Common myeloid progenitor, CD34-positive (primary cell): Measurements from ENCODE around the gene MIAT.
"Not testable (repeated sequence)": the region's sequence is repeated elsewhere in the genome, so short reads cannot be mapped to it uniquely, and the experiment has no call there.

Source experiments
- CTCF ChIA-PET: fragments of 350-600 bp; sonication (Branson Sonifier 250); formaldehyde crosslinking; loops from one replicate; lab custom pipeline; 2021; ENCODE audit warnings: antibody characterized with exemption; lab: Charles Lee
- POLR2A ChIA-PET: fragments of 350-600 bp; sonication (Branson Sonifier 250); formaldehyde crosslinking; loops from one replicate; lab custom pipeline; 2021; ENCODE audit warnings: antibody characterized with exemption; lab: Charles Lee
- DNase-seq, 3 donors: peaks; one replicate each; pipeline versions ENCODE4 v3.0.0 to v3.0.0-alpha.2; 2013
- H3K27ac ChIP-seq, 2 experiments: 1 replicate in 1 of 2; 2 replicates in 1 of 2; pipeline ENCODE4 v1.7.0; 2013; ENCODE audit warnings: inconsistent platforms in 2 of 2, low read length in 2 of 2, mild to moderate bottlenecking in 2 of 2, low read depth in 1 of 2, moderate library complexity in 1 of 2; ENCODE audit not compliant: severe bottlenecking in 2 of 2, insufficient read depth in 1 of 2, poor library complexity in 1 of 2
- H3K27me3 ChIP-seq, 5 experiments: replicated peaks in 2 of 5; 1 replicate in 3 of 5; 2 replicates in 2 of 5; pipeline versions ENCODE4 v1.6.1 to v1.7.0; 2013; ENCODE audit warnings: low read length in 4 of 5, mild to moderate bottlenecking in 2 of 5, moderate library complexity in 2 of 5, inconsistent platforms in 1 of 5; ENCODE audit not compliant: insufficient read depth in 5 of 5, control insufficient read depth in 4 of 5
- H3K36me3 ChIP-seq, 4 experiments: 1 replicate in 2 of 4; 2 replicates in 2 of 4; pipeline versions ENCODE4 v1.6.1 to v1.7.0; 2013; ENCODE audit warnings: low read length in 3 of 4, control low read depth in 1 of 4, mild to moderate bottlenecking in 1 of 4; ENCODE audit not compliant: control insufficient read depth in 4 of 4, insufficient read depth in 4 of 4
- H3K4me1 ChIP-seq, 4 experiments: 1 replicate in 3 of 4; 2 replicates in 1 of 4; pipeline versions ENCODE4 v1.6.1 to v1.7.1; 2013; ENCODE audit warnings: low read length in 3 of 4, mild to moderate bottlenecking in 3 of 4, control low read depth in 1 of 4, inconsistent platforms in 1 of 4, moderate library complexity in 1 of 4; ENCODE audit not compliant: control insufficient read depth in 4 of 4, insufficient read depth in 4 of 4; ENCODE audit errors: control extremely low read depth in 1 of 4
- H3K4me3 ChIP-seq, 7 experiments: 1 replicate in 4 of 7; 2 replicates in 3 of 7; pipeline versions ENCODE4 v1.5.1 to v1.7.0; 2013; ENCODE audit warnings: mild to moderate bottlenecking in 7 of 7, low read length in 6 of 7, moderate library complexity in 6 of 7, inconsistent platforms in 2 of 7, low read depth in 2 of 7, control low read depth in 1 of 7; ENCODE audit not compliant: insufficient read depth in 4 of 7, control insufficient read depth in 1 of 7; ENCODE audit errors: extremely low read depth in 1 of 7
- H3K9me3 ChIP-seq, 5 experiments: 1 replicate in 4 of 5; 2 replicates in 1 of 5; pipeline versions ENCODE4 v1.6.1 to v1.7.1; 2013; ENCODE audit warnings: low read length in 4 of 5, mild to moderate bottlenecking in 2 of 5, inconsistent platforms in 1 of 5, low read depth in 1 of 5, moderate library complexity in 1 of 5; ENCODE audit not compliant: control insufficient read depth in 4 of 5, insufficient read depth in 2 of 5; ENCODE audit errors: control extremely low read depth in 1 of 5
- WGBS: methylation state at CpG from one replicate; pipeline ENCODE4 v1.1.5; 2013; ENCODE audit not compliant: insufficient coverage; 5-methylcytosine and 5-hydroxymethylcytosine counted together

MIAT gene

DNA sequence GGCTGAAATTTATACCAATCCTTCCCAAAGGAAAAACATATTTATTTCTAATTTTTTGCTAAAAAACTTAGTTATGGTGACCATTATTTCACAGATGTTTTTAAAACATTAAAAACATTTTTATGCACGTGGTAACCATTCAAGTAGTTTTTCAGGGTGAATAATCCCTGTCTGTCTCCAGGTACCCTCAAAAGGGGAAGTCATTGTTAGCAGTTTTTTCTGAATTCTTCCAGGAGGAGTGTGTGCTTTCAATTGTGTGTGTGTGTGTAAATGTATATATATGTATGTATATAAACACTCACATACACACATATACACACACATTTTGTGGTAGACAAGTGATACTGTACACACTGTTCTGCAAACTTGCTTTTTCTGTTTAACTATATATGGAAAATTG lies 43.9 kb downstream of the MIAT start:
- POLR2A ChIA-PET: interaction anchor here (0.6 kb wide), 1 partner anchor 1149 kb away, joined by 3 read pairs; no protein-coding TSS in a partner anchor
- WGBS: 60% methylated on average over 1 of the region's 1 CpG

DNA sequence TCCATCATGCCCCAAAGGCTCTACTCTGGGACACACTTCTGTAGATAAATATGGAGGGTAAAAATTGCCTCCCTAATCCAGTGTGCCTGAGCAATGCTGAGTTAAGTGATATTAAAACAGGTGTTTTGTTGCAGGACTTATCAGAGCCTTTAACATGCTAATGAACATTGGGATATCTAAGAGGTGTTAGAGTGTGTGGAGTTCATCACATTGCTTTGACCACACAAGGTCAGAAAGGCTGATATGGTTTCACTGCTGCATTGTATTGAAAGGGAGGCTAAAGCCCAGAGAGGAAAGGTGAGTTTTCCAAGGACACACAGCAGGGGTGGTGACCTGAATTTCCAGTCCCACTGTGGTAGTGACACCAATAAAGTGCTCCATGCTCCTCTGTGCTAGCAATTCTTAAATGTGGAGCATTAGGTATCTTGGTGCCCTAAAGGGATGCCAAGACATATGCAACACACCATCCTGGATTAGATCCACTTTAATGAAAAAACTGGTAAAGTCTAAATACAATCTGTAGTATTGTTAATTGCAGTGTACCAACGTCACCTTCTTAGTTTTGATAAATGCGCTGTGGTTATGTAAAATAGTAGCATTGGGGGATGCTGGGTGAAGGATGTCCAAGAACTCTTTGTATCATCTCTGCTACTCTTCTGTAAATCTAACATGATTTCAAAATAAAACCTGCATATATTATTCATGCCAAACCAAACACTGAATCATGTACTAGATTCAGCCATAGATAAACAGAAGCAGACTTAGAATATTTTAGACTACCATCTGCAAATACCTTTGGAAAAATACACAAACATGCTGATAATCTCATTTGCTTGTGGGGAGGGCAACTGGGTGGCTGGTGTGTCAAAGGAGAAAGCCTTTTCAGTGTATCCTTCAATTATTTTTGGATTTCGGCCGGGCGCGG lies 45.8 kb downstream of the MIAT start:
- Histone ChIP-seq H3K4me3 (no peak overlapping the region), H3K27me3 (no peaks in the 10 kb centered on the region), H3K9me3 (peaks cover 4 to 19% (median 8%) of the 10 kb centered on the region in 5 experiments), H3K36me3 (peaks cover 7 to 32% (median 22%) of the 10 kb centered on the region in 4 experiments), H3K27ac (no peak overlapping the region), H3K4me1 (peaks cover 0 to 2% (median 0%) of the 10 kb centered on the region in 4 experiments)
- POLR2A ChIA-PET: no interaction called here
- WGBS: no CpG with 5 or more reads among the region's 6 CpGs
- CTCF ChIA-PET: interaction anchor here (1.7 kb wide), 1 partner anchor 31 kb away, joined by 4 read pairs; no protein-coding TSS in a partner anchor
- DNase-seq: no peak

More for the DNA sequence above, 43.9 kb downstream of the MIAT start:
- Histone ChIP-seq H3K4me1 (peaks cover 0 to 2% (median 0%) of the 10 kb centered on the region in 4 experiments), H3K27ac (no peak overlapping the region), H3K36me3 (peaks cover 6 to 26% (median 20%) of the 10 kb centered on the region in 4 experiments), H3K9me3 (peaks cover 0 to 11% (median 4%) of the 10 kb centered on the region in 5 experiments), H3K4me3 (no peak overlapping the region), H3K27me3 (no peaks in the 10 kb centered on the region)
- CTCF ChIA-PET: interaction anchor here (1.7 kb wide), 1 partner anchor 33 kb away, joined by 4 read pairs; no protein-coding TSS in a partner anchor
- peak in 2 of 3 donors; percentile 26 to 44 for DNase-seq

DNA sequence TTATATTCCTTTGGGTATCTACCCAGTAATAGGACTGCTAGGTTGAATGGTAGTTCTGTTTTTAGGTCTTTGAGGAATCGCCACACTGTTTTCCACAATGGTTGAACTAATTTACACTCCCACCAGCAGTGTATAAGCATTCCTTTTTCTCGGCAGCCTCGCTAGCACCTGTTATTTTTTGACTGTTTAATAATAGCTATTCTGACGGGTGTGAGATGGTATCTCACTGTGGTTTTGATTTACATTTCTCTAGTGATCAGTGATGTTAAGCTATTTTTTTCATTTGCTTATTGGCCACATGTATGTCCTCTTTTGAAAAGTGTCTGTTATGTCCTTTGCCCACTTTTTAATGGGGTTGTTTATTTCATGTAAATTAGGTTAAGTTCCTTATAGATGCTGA lies 48.0 kb downstream of the MIAT start:
- DNase-seq, POLR2A ChIA-PET, H3K4me3 ChIP-seq, H3K4me1 ChIP-seq, H3K27ac ChIP-seq, H3K27me3 ChIP-seq: not testable (repeated sequence)
- CTCF ChIA-PET: interaction anchor here (0.5 kb wide), 1 partner anchor 13 kb away, joined by 3 read pairs; no protein-coding TSS in a partner anchor
- H3K36me3 ChIP-seq: peaks cover 2 to 16% (median 10%) of the 10 kb centered on the region in 4 experiments
- WGBS: no CpG with 5 or more reads among the region's 4 CpGs
- peaks cover 0 to 10% (median 5%) of the 10 kb centered on the region in 5 experiments for H3K9me3 ChIP-seq

DNA sequence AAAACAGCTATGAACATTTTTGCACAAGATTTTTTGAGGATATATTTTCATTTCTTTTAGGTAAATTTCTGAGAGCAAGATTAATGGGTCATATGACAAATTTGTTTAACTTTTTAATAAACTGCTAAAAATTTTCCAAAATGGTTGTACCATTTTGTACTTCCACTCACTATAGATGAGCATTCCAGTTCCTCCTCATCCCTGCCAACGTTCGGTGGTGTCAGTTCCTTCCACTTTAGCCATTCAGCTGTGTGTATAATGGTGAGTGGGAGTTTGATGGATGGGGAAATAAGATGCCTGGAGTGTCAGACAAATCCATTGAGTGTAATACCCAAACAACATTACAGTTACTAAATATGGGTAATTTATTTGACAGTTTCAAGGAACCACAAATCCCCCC lies 49.7 kb downstream of the MIAT start:
- peaks cover 0 to 8% (median 5%) of the 10 kb centered on the region in 5 experiments for H3K9me3 ChIP-seq
- POLR2A ChIA-PET: no interaction called here
- DNase-seq: no peak
- H3K4me1 ChIP-seq: no peaks in the 10 kb centered on the region
- H3K27me3 ChIP-seq: no peaks in the 10 kb centered on the region
- no CpG with 5 or more reads among the region's 2 CpGs for WGBS
- H3K27ac ChIP-seq: no peak overlapping the region
- no peak overlapping the region for H3K4me3 ChIP-seq
- CTCF ChIA-PET: interaction anchor here (1.1 kb wide), 1 partner anchor 28 kb away, joined by 3 read pairs; no protein-coding TSS in a partner anchor
- peaks cover 2 to 17% (median 10%) of the 10 kb centered on the region in 4 experiments for H3K36me3 ChIP-seq

DNA sequence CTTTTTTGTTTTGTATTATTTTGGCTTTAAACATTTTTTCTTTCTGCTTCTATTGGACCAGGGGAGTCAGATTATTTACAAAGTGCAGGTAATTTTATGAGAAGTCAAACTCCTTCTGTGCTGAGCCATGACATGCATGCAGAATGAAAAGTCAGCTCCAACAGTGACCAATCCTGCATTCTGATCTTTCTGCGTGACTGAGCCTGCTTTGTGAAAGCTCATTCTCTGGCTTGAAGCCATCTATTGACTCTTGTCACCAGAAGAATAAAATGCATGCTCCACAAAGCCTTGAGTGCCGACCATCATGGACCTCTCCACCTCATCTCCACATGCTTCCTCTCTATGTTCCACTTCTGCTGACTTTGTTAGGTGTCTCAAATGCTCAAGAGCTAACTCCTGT lies 50.2 kb downstream of the MIAT start:
- Histone ChIP-seq H3K27me3 (no peaks in the 10 kb centered on the region), H3K4me1 (no peaks in the 10 kb centered on the region), H3K27ac (no peak overlapping the region), H3K36me3 (peaks cover 2 to 17% (median 9%) of the 10 kb centered on the region in 4 experiments), H3K4me3 (no peak overlapping the region), H3K9me3 (peaks cover 0 to 8% (median 5%) of the 10 kb centered on the region in 5 experiments)
- POLR2A ChIA-PET: interaction anchor here (0.7 kb wide), 1 partner anchor 16 kb away, joined by 3 read pairs; no protein-coding TSS in a partner anchor
- no peak for DNase-seq
- 100% methylated on average over 2 of the region's 2 CpGs for WGBS
- CTCF ChIA-PET: no interaction called here

DNA sequence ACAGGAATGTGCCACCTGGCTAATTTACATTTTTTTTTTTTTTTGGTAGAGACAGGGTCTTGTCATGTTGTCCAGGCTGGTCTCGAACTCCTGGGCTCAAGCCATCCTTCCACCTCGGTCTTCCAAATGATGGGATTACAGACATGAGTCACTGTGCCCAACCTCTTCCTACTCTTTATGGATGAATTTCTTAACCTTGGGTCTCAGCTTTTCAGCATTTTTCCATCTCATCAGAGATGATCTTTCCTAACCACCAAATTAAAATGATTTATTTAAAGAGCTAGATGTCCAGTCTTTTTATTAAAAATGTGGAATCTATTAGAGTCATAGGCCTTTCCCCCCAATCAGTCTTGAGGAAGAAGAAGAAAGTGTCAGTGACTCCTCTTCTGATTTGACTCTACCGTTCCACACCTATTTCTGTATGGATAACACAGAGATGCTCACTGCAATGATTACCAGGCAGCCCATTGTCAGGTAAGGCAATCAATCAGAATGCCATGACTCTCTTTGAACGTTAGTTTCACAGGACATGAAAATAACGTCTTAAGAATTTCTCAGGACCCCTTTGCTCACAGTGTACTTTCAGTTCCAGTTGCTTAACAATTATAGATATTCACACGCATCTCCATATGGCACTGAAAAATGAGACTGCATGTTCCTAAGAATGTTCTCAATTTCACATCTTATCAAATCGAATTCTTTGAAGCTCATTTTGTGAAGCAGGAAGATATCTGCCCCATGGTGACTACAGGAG lies 51.0 kb downstream of the MIAT start:
- ChIA-PET CTCF (interaction anchor here (1.5 kb wide), 1 partner anchor 27 kb away, joined by 3 read pairs; no protein-coding TSS in a partner anchor), POLR2A (interaction anchor here (0.7 kb wide), 1 partner anchor 17 kb away, joined by 3 read pairs; no protein-coding TSS in a partner anchor)
- no peak overlapping the region for H3K4me3 ChIP-seq
- no peaks in the 10 kb centered on the region for H3K4me1 ChIP-seq
- H3K27me3 ChIP-seq: no peaks in the 10 kb centered on the region
- H3K27ac ChIP-seq: no peak overlapping the region
- WGBS: 83% methylated on average over 6 of the region's 7 CpGs
- no peak for DNase-seq
- peaks cover 2 to 17% (median 6%) of the 10 kb centered on the region in 4 experiments for H3K36me3 ChIP-seq
- H3K9me3 ChIP-seq: peaks cover 0 to 8% (median 5%) of the 10 kb centered on the region in 5 experiments
